NT2/D1 (cell line): ENCODE measurements around the gene ANKRD9.

Experiments used
- SUZ12 ChIP-seq: IDR thresholded peaks from 2 replicates; pipeline ENCODE4 v1.6.1; 2011; ENCODE audit not compliant: insufficient read length, insufficient read depth; ENCODE audit errors: extremely low read depth
- YY1 ChIP-seq: IDR thresholded peaks from 2 replicates; pipeline ENCODE4 v1.6.1; 2011; ENCODE audit not compliant: insufficient read length, insufficient read depth
- ZNF274 ChIP-seq: IDR thresholded peaks from 2 replicates; pipeline ENCODE4 v1.6.1; 2011; ENCODE audit warnings: mild to moderate bottlenecking, low read depth, low read length

DNA sequence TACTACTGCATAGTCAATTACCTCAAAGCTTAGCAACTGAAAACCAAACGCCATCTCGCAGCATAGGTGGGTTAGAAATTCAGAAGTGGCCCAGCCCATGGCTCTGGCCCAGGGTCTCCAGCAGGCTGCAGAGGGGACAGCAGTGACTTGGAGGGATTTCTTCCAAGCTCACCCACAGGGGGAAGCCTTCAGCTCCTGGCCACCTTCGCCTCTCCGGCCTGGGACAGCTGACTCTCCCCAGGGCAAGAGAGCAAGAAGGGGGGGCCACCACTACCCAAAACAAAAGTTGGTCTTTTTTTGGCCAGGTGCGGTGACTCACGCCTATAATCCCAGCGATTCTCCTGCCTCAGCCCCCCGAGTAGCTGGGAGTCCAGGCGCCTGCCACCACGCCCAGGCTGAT lies 32.2 kb upstream of the ANKRD9 start:
- TF ChIP-seq YY1 (no peak), ZNF274 (no peak), SUZ12 (no peak)
